Measurements from ENCODE around the gene AP1S2. TPM values are rescaled to one million over a fixed set of nuclear protein-coding genes. Genes with fewer than 3 reads are reported as not detected.

Gene AP1S2
- total RNA-seq = 18.9 TPM

DNA sequence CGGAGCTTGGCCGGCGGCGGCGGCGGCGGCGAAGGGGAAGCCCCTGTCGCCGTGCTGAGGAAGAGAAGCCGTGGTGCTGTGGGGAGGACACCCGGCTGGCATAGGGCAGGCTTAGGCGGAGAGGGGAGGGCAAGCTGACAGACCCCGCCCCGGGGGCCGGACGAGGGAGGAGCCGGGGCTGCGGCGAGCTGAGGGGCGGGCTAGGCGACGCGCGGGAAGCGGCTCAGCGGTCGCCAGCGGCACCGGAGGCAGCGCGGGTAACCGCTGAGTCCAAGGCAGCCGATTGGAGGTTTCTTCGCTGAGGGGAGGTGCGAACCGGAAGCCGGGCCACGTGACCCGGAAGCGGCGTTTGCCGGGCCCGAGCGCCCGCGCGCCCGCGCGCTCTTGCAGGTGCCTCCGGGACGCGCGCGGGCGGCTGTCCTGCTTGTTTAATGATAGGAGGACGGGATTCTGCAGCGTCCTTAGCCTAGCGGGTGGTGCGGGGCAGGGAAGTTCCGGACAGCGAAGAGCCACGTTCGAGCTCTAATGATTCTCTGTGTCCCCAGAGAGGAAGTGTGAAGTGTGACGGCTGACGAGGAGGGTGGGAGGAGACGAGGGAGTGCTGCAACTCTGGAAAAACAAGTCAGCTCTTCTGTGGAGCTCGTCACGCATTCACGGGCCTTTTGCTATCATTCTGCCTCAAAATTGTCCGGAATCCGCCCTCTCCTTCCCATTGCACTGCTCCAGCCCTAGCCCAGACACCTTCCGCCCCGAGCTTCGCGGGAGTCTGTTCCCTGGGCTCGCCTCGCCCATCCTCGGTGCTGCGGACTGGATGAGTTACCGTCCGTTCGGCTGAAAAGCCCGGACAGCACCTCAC lies at the start of gene AP1S2:
Gene AP1S2 (minus strand): TSS at position 102 of the 856 bp plus-strand sequence. CDS start 2,289 bp downstream, outside the sequence.
- peak in 1 of 2 donors; percentile 59 for TF ChIP-seq POLR2AphosphoS5 (IDR thresholded peaks at IDR 0.05; ENCODE audit: insufficient read depth in 1 of 2, low read depth in 1 of 2)
- TF ChIP-seq, protein P1, sequence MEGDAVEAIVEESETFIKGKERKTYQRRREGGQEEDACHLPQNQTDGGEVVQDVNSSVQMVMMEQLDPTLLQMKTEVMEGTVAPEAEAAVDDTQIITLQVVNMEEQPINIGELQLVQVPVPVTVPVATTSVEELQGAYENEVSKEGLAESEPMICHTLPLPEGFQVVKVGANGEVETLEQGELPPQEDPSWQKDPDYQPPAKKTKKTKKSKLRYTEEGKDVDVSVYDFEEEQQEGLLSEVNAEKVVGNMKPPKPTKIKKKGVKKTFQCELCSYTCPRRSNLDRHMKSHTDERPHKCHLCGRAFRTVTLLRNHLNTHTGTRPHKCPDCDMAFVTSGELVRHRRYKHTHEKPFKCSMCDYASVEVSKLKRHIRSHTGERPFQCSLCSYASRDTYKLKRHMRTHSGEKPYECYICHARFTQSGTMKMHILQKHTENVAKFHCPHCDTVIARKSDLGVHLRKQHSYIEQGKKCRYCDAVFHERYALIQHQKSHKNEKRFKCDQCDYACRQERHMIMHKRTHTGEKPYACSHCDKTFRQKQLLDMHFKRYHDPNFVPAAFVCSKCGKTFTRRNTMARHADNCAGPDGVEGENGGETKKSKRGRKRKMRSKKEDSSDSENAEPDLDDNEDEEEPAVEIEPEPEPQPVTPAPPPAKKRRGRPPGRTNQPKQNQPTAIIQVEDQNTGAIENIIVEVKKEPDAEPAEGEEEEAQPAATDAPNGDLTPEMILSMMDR (IDR thresholded peaks at IDR 0.05) = no peak
- peak in 1 of 2 donors; percentile 35 for TF ChIP-seq POLR2A (IDR thresholded peaks at IDR 0.05)
- intact Hi-C loops (cut with DNase I) = no loop called here

DNA sequence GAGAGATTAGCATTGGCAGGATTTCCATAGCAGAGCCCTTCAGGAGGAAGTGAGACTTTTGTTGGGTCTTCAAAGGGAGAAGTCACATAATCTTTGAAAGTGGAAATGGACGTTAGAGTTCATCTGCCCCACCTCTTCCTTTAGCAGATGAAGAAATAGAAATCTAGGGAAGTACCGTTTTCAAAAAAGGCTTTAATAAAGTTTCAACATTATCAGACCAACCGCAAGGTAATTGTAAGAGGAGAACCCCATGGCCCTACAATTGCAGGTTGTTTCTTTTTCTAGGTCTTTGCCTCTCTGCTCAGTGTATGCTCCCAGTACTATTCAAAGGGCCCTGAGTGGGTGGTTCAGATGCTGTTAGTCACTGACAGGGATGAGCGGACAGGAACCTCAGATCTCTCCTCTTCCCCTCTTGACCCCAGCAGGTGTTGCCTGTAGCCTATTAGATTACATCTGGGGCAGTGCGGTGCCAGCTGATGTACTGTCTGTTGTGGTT lies 48.6 kb upstream of the AP1S2 start:
- TF ChIP-seq, protein P1 (IDR thresholded peaks at IDR 0.05) = no peak
- TF ChIP-seq POLR2A (IDR thresholded peaks at IDR 0.05) = no peak
- no peak for TF ChIP-seq POLR2AphosphoS5 (IDR thresholded peaks at IDR 0.05; ENCODE audit: insufficient read depth in 1 of 2, low read depth in 1 of 2)
- no peak overlapping the region for H3K4me3 ChIP-seq
- intact Hi-C loops (cut with DNase I) = no loop called here

More for the DNA sequence above, at the start of gene AP1S2:
- DNase-seq (ENCODE audit: extremely low spot score in 2 of 2) = peak in 1 of 2 donors; percentile 95
- peak within 1 kb of the TSS; percentile 77 for H3K27ac ChIP-seq
- H3K9me3 ChIP-seq = no peaks in the 10 kb centered on the region
- peaks cover 24% of the 10 kb centered on the region for H3K4me1 ChIP-seq
- H3K27me3 ChIP-seq = no peaks in the 10 kb centered on the region
- peak within 1 kb of the TSS; percentile 65 to 94 for H3K4me3 ChIP-seq
- H3K36me3 ChIP-seq = no peaks in the 10 kb centered on the region

DNA sequence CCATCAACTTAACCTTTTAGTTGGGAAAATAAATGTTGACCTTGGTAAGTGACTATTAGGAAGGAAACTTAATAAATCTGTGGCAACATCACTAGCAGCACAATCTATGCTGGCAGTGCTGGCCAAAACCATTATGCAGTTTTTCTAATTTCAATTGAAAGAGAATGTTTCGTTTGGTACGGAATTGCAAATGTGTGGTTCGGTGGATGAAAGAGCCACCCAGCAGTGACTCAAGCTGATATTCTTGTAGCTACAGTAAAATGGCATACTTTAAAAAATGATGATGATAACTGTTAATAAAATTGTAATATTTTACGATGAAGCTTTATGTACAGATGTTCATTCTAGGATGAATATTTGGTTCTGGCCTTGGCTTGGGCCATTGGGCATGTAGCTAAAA lies 40.7 kb upstream of the AP1S2 start:
- intact Hi-C loops (cut with DNase I) = no loop called here
- Histone ChIP-seq H3K27ac (no peak overlapping the region), H3K4me1 (no peaks in the 10 kb centered on the region), H3K36me3 (no peaks in the 10 kb centered on the region), H3K27me3 (no peaks in the 10 kb centered on the region), H3K4me3 (no peak overlapping the region), H3K9me3 (no peaks in the 10 kb centered on the region)
- TF ChIP-seq, protein P1 (IDR thresholded peaks at IDR 0.05) = no peak
- no peak for TF ChIP-seq POLR2AphosphoS5 (IDR thresholded peaks at IDR 0.05; ENCODE audit: insufficient read depth in 1 of 2, low read depth in 1 of 2)
- no peak for TF ChIP-seq POLR2A (IDR thresholded peaks at IDR 0.05)
- no peak for DNase-seq (ENCODE audit: extremely low spot score in 2 of 2)

More for the DNA sequence above, 48.6 kb upstream of the AP1S2 start:
- Histone ChIP-seq H3K9me3 (no peaks in the 10 kb centered on the region), H3K4me1 (no peaks in the 10 kb centered on the region), H3K27me3 (no peaks in the 10 kb centered on the region), H3K27ac (no peak overlapping the region), H3K36me3 (no peaks in the 10 kb centered on the region)
- DNase-seq (ENCODE audit: extremely low spot score in 2 of 2) = no peak

DNA sequence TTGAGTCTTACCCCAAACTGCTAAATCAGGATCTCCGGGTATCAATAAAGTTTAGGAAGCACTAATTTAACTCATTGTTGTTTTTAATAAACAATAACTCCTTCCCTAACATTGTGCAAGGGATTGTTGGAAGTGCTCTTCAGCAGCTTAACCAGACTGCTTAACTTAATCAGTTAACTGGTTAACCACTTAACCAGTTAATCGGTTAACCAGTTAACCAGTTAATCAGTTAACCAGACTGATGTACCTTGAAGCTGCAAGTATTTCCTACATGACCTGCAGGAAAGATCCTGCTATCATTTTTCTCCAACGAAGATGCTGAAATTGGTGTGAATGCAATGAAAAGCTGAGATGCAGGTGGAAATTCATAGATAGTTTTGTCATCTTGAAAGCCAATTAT lies 40.1 kb upstream of the AP1S2 start:
- H3K4me3 ChIP-seq = no peak overlapping the region
- intact Hi-C loops (cut with DNase I) = no loop called here
- no peaks in the 10 kb centered on the region for H3K27me3 ChIP-seq
- no peaks in the 10 kb centered on the region for H3K36me3 ChIP-seq
- H3K4me1 ChIP-seq = no peaks in the 10 kb centered on the region
- no peaks in the 10 kb centered on the region for H3K9me3 ChIP-seq
- H3K27ac ChIP-seq = no peak overlapping the region
- TF ChIP-seq, protein P1 (IDR thresholded peaks at IDR 0.05) = no peak
- TF ChIP-seq POLR2AphosphoS5 (IDR thresholded peaks at IDR 0.05; ENCODE audit: insufficient read depth in 1 of 2, low read depth in 1 of 2) (no peak), POLR2A (IDR thresholded peaks at IDR 0.05) (no peak)
- DNase-seq (ENCODE audit: extremely low spot score in 2 of 2) = no peak

DNA sequence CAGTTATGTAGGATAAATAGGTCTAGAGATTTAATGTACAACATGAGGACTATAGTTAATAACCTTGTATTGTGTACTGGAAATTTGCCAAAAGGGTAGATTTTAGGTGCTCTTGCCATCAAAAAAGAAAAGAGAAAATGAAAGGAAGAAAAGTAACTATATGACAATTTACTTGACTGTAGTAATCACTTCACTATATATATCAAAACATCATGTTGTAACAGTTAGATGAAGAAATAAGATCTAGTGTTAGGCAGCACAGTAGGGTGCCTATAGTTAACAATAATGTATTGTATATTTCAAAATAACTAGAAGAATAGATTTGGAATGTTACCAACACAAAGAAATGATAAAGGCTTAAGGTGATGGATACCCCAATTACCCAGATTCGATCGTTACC lies 35.9 kb upstream of the AP1S2 start:
- no peaks in the 10 kb centered on the region for H3K9me3 ChIP-seq
- no peak overlapping the region for H3K4me3 ChIP-seq
- H3K27ac ChIP-seq = no peak overlapping the region
- intact Hi-C loops (cut with DNase I) = no loop called here
- TF ChIP-seq POLR2A (IDR thresholded peaks at IDR 0.05) = no peak
- TF ChIP-seq, protein P1 (IDR thresholded peaks at IDR 0.05) = no peak
- no peak for TF ChIP-seq POLR2AphosphoS5 (IDR thresholded peaks at IDR 0.05; ENCODE audit: insufficient read depth in 1 of 2, low read depth in 1 of 2)
- H3K27me3 ChIP-seq = no peaks in the 10 kb centered on the region
- no peaks in the 10 kb centered on the region for H3K4me1 ChIP-seq
- no peaks in the 10 kb centered on the region for H3K36me3 ChIP-seq
- no peak for DNase-seq (ENCODE audit: extremely low spot score in 2 of 2)

Data from vagina (tissue), 2 donors.